Lower leg skin (tissue), 3 donors: ENCODE data around the gene RHOU.

Source experiments
- POLR2A ChIP-seq, 2 donors: fragments of 450-650 bp; IDR thresholded peaks; one replicate each; pipeline ENCODE4 v1.6.1; 2016 to 2017; ENCODE audit warnings: antibody characterized with exemption in 2 of 2, mild to moderate bottlenecking in 1 of 2, moderate library complexity in 1 of 2
- TF ChIP-seq, protein P1 (sequence below), 3 donors: fragments of 450-650 bp; IDR thresholded peaks; one replicate each; pipeline ENCODE4 v1.5.1; 2016; ENCODE audit warnings: antibody characterized with exemption in 3 of 3, mild to moderate bottlenecking in 3 of 3, moderate library complexity in 2 of 3

DNA sequence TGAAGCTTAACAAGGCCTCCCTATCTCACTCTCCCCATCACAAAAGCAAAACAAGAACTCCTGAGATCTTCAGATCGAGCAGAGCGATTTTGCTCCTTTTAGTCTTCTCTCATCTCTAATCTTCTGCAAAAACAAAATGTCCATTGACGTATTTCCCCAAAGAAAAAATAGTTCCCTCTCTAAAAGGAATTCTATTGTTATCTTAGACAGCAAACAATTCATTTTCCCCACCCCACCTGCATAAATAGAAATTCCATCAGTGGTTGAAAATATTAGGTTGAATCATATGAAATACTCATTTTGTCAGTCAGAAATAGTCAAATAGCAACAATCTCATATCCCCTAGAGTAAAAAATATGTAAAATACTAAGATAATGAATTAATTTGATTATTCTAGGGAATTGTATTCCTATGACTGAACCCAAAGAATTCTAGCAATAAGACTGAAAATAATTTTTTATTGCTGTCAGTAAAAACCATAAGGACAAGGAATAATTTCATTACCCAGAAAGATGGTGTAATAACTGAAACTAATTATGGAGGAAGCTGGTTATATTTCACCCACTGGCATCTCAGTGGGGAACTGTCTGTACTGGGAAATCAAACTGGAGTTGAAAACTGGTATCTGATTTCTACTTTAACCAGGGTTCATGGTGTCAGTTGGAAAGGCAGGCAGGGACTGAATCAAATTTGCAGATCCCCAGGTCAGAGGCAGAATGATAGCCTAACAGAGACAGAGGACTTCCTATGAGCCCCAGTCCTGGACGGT lies 51.3 kb downstream of the RHOU start:
- TF ChIP-seq, protein P1, sequence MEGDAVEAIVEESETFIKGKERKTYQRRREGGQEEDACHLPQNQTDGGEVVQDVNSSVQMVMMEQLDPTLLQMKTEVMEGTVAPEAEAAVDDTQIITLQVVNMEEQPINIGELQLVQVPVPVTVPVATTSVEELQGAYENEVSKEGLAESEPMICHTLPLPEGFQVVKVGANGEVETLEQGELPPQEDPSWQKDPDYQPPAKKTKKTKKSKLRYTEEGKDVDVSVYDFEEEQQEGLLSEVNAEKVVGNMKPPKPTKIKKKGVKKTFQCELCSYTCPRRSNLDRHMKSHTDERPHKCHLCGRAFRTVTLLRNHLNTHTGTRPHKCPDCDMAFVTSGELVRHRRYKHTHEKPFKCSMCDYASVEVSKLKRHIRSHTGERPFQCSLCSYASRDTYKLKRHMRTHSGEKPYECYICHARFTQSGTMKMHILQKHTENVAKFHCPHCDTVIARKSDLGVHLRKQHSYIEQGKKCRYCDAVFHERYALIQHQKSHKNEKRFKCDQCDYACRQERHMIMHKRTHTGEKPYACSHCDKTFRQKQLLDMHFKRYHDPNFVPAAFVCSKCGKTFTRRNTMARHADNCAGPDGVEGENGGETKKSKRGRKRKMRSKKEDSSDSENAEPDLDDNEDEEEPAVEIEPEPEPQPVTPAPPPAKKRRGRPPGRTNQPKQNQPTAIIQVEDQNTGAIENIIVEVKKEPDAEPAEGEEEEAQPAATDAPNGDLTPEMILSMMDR (IDR thresholded peaks at IDR 0.05), result no peak
- TF ChIP-seq POLR2A (IDR thresholded peaks at IDR 0.05), result no peak
